HG03103 (cell line): ENCODE measurements around the gene MXD4.

Experiments
- ATAC-seq: cut with Tn5 transposase; IDR thresholded peaks from one replicate; pipeline ENCODE4 v1.9.1; 2021; ENCODE audit warnings: low read depth; ENCODE audit not compliant: unreplicated experiment

Gene MXD4

GRCh38 chr4:2292646-2293108, 30.8 kb upstream of the MXD4 start:
- no peak for ATAC-seq

DNA sequence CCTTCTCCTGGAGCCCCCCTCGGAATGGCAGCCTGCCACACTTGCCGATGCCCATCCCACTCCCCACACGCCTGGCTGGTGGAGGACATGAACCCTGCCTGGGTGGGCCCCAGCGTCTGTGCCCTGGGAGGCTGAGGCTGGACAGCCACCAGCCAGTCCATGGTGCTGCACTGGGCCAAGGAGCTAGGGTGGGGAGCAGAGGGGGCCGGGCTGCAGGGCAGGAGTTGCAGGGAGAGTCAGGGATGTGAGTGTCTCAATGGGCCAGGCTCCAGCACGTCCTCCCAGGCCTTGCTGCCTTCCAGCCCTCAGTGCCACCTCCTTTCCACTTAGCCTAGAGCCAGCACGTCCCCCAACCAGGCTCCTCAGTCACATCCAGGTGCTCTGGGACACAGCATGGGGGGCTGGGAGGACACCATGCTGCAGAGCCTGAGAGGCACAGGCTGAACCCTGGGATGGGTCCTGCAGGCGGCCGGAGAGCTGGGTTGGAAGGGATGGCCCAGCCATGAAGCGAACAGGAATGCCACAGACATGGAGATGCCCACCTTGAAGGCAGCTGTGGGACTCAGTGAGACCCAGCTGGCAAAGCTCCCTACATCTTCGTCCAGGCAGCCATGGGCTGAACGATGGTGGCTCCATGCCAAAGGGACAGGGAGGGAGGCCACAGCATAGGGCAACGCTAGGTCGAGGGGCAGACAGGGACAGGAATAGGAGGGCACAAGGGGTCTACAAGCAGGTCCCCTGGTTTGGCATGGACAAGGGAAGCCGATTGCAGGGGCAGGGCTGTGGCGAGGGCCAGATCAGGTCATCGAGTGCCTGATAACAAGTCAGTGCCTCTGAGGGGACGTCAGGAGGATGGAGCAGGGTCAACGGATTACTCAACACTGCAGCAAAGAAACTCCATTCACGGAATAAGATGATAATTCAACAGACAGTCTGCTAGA, 30.1 kb upstream of the MXD4 start:
- no peak for ATAC-seq

- ATAC-seq, result no peak
Measured at GRCh38 chr4:2290974-2291704, 29.2 kb upstream of the MXD4 start.

DNA sequence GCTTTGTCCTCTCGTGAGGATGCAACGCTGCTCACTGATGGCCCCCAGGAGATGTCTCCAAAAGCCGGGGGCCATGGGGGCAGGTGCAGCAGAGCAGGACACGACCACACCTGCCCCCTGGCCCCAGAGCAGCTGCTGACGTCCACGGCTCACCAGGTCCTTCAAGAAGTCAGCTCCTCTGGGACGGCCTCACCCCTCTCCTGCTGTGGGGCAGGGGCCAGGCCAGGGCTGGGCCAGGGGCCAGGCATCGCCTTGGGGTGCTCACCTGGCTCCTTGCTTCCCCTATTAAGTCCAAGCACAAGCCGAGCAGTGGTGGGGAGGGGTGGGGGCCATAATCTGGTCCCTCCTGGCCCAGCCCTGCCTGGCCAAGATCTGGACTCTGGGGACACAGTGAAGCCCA, 28.6 kb upstream of the MXD4 start:
- ATAC-seq, result no peak

GRCh38 chr4:2289955-2290333, 28.0 kb upstream of the MXD4 start:
- no peak for ATAC-seq

GRCh38 chr4:2289311-2289954, 27.5 kb upstream of the MXD4 start:
- no peak for ATAC-seq

DNA sequence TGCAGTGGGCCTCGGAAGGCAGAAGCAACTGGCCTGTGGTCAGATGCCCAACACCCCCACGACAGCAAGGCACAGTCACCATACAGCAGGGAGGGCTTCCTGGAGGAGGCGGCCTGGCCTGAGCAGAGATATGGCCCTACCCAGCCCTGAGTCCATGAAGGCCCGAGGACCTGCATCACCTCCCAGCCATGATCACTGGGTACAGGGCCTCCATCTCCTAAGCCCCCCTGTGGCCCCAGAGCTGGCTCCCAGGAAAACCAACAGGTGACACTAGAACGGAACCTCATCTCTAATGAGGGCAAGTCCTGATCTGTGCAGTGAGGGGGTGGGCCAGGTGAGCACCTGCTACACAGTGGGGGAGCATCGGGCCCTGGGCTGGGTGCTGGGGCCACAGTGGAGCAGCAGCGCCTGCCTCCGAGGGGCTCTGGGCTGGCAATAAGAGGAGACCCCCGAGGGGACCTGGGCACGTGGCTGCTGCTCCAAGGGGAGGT, 26.2 kb upstream of the MXD4 start:
- no peak for ATAC-seq

DNA sequence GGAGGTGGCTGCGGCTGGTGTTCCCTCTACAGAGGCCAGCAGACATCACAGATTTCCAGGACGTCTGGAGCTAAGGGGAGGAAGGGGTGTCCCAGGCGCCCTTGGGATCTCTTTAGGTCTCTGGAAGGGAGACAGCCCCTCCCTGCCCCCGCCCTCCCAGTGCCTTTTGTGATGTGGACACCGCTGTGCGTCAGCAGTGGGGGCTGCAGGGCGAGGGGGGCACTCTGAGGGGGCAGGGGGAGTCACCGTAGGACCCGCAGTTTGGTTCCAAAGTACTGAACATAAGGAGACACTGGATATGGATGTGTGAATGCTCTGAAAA, 25.6 kb upstream of the MXD4 start:
- ATAC-seq, result no peak

GRCh38 chr4:2286904-2287593, 25.1 kb upstream of the MXD4 start:
- ATAC-seq, result no peak

- no peak for ATAC-seq
Measured at GRCh38 chr4:2285613-2286381, 23.9 kb upstream of the MXD4 start.

DNA sequence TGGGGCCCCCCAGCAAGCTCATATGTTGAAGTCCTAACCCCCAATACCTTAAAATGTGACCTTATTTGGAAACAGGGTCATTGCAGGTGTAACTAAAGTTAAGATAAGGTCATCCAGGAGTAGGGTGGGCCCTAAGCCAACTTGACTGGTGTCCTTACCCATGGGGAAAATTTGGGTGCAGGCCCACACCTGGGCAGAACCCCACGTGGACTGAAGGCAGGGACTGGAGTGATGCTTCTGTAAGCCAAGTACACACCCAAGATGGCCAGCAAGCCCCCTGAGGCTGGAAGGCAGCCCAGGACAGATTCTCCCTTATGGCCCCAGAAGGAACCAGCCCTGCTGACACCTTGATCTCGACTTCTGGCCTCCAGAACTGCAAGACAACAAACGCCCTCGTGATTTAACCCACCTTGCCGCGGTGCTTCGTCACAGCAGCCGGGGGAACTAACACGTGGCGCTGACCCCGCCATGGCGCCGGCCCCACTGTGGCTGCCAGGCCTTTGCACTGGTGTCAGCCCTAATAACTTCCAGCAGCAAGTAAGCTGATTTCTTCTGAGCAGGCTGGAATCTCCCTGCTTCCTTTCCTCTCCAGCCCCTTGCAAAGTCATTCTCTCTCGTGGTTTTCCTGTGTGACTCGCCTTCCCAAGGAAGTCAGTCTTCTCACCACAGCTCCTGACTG, 23.2 kb upstream of the MXD4 start:
- ATAC-seq, result no peak

- ATAC-seq, result no peak
Measured at GRCh38 chr4:2284161-2284933, 22.4 kb upstream of the MXD4 start.

DNA sequence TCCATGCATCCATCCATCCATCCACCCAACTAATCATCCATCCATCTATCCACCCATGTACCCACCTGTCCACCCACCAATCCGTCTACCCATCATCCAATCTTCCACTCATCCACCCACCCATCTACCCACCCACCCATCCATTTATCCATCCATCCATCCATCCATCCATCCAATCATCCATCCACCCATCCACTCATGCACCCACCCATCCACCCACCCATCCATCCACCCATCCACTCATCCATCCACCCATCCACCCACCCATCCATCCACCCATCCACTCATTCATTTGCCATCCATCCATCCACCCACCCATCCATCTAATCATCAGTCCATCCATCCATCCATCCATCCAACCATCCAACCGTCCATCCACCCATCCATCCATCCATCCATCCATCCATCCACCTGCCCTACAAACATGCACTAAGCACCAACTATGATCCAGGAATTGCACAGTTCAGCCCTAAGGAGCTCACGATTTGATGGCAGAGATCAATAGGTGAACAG, 21.3 kb upstream of the MXD4 start:
- ATAC-seq, result no peak

DNA sequence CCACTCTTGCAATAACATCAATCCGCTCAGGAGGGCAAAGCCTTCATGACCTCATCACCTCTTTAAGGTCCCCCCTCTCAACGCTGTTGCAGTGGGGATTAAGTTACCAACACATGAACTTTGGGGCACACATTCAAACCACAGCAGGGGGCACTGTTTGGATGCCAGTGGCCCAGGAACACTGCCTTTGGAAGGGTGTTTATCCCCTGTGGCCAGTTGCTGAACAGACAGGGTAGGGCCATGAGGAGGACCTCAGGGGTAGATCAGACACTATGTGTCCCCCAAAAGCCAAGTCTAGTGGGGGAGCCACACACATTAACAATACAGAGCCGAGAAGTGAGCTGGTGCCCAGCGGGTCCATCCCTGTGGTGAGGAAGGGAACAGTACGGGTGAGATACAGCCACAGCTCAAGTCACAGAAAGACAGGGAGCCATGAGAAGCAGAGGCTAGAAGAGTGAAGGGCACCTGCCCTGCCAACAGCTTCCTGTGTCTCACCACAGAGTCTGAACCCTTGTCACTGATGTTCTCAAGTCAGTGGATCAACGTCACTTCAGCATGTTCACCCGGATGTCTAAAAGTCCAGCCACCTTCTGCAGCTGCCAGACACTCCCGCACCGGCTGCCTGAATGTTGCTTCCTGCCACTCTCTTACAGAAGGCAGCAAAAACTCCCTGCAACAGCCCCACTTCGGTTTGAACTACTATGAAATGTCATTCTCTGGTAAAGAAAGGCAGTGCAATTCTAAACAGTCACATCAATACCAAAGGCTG, 19.9 kb upstream of the MXD4 start:
- no peak for ATAC-seq

DNA sequence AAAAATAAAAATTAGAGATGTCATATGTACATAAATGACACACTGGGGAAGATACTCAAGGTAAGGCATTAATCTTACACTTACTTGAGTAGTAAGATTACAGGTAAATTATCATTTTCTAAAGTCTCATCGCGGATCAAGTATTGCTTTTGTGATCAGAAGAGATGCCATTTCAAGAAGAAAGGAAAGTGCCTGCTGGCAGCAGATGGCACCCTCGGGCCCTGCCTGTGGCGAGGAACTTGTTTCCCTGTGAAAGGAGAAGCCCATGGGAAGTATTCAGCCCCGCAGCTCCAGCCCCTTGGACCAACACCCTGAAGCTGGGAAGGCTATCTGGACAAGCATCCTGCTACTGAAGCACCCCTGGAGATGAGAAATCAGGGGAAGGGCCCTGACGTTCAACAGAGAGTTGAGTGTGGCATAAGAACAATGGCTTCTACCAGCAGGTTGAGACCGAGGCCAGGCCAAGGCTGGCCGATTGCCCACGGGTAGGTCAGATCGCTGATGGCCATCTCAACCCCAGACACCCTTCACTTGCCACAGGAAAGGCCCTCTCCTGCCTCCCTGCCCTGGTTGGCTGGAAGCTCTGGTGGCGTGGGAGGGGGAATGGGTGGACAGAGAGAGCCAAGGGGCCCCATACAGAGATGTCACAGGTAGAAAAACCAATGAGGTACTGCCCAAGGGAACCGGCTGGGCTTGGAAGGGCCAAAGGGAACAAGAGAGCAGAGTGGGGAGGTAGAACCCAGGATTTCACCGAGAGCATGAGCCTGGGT, 18.8 kb upstream of the MXD4 start:
- no peak for ATAC-seq

DNA sequence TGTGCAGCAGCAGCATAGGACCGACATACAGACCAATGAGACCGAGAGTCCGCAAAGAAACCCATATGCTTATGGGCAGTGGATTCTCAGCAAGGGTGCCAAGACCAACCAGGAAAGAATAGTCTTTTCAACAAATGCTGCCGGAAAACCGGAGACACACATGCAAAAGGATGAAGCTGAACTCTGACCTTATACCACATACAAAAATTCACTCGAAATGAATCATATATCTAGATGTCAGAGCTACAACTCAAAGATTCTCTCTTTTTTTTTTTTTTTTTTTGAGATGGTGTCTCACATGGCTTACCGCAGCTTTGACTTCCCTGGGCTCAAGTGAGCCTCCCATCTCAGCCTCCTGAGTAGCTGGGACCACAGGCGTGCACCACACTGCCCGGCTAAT, 16.0 kb upstream of the MXD4 start:
- ATAC-seq, result no peak
